HG02571 (cell line): ENCODE results near the gene MEOX2.

Experiments
- ATAC-seq: cut with Tn5 transposase; IDR thresholded peaks from one replicate; pipeline ENCODE4 v1.9.1; 2021; ENCODE audit warnings: mild to moderate bottlenecking, moderate library complexity; ENCODE audit not compliant: unreplicated experiment

MEOX2 gene

GRCh38 chr7:15566476-15566875 lies 120.0 kb downstream of the MEOX2 start:
- no peak for ATAC-seq

GRCh38 chr7:15561835-15562234 lies 124.6 kb downstream of the MEOX2 start, which contains the start of gene AGMO:
TSS of gene AGMO (minus strand) at chr7:15562015.
- no peak for ATAC-seq
